ENCODE results near the gene CDC25A. TPM values are rescaled to one million over a fixed set of nuclear protein-coding genes. Genes with fewer than 3 reads are reported as not detected.

Gene CDC25A
- total and polyA plus RNA-seq, 9 of the 15 experiments (the other 6 are each of a cell fraction or from before 2014, with no cell fraction given): 3.4 to 61.3 (median 51.8) TPM

- TF ChIP-seq TRIM25 (IDR thresholded peaks at IDR 0.05; ENCODE audit: borderline replicate concordance) (no peak), CHCHD3 (CRISPR knock-in tag; IDR thresholded peaks at IDR 0.05) (no peak), CHD7 (IDR thresholded peaks at IDR 0.05; ENCODE audit: low read depth, low read length) (no peak), RAD21 (CRISPR knock-in tag; conservative IDR thresholded peaks at IDR 0.05 in 1 of 2, IDR thresholded peaks at IDR 0.05 in 1 of 2) (no peak), ZNF696 (CRISPR knock-in tag; conservative IDR thresholded peaks at IDR 0.05) (no peak), POLR2H (tag; IDR thresholded peaks at IDR 0.05; ENCODE audit: low read depth) (no peak), PBX2 (CRISPR knock-in tag; IDR thresholded peaks at IDR 0.05; ENCODE audit: low read depth) (no peak), PBX2 (tag; conservative IDR thresholded peaks at IDR 0.05; ENCODE audit: low read depth) (no peak), GTF2A2 (tag; IDR thresholded peaks at IDR 0.05) (no peak), MCM7 (IDR thresholded peaks at IDR 0.05) (no peak), ZNF23 (CRISPR knock-in tag; IDR thresholded peaks at IDR 0.05) (no peak), EP400 (IDR thresholded peaks at IDR 0.05) (no peak)
Measured at GRCh38 chr3:48215876-48216275, 27.7 kb upstream of the CDC25A start (continued).
